ENCODE results near the gene CRK. TPM values are rescaled to one million over a fixed set of nuclear protein-coding genes. Genes with fewer than 3 reads are reported as not detected.

CRK gene
- total RNA-seq, 2 donors from 2014 or later, result 50.5 to 52.3 TPM

DNA sequence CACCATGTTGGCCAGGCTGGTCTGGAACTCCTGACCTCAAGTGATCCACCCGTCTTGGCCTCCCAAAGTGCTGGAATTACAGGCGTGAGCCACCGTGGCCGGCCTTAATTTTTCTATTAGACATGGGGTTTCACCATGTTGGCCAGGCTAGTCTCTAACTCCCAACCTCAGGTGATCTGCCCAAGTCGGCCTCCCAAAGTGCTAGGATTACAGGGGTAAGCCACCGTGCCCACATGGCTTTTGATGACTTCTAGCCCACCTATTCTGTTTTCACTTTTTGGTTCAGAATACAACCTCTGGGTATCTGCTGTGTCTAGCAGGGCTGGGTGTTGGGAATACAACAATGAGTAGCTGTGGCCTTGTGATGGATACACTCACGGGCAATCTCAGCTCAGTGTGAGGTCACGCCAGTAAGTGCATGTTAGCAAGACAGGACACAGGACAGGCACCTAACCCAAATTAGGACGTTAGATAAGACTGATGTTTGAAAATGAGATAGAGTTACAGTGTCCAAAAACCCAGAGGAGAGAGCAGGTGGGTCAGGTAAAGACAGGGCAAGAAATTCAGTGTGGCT is 41.9 kb downstream of the CRK start:
- H3K36me3 Mint-ChIP-seq (ENCODE audit: low read depth), result peaks cover 9% of the 10 kb centered on the region
- Histone ChIP-seq H3K9me3 (ENCODE audit: control insufficient read depth, low read length) (peaks cover 3% of the 10 kb centered on the region), H3K27ac (ENCODE audit: low read depth, low read length) (no peak overlapping the region), H3K4me3 (ENCODE audit: low read length) (no peak overlapping the region), H3K4me1 (ENCODE audit: control insufficient read depth, insufficient read depth, low read length) (no peaks in the 10 kb centered on the region), H3K27me3 (ENCODE audit: control insufficient read depth, insufficient read depth, low read length, poor library complexity, severe bottlenecking) (no peaks in the 10 kb centered on the region), H3K9ac (ENCODE audit: extremely low read depth, low read length, poor library complexity, severe bottlenecking) (no peak overlapping the region), H3K36me3 (ENCODE audit: control insufficient read depth, insufficient read depth, low read length) (peaks cover 10% of the 10 kb centered on the region)
- DNase-seq, result no peak
- TF ChIP-seq, protein P1, sequence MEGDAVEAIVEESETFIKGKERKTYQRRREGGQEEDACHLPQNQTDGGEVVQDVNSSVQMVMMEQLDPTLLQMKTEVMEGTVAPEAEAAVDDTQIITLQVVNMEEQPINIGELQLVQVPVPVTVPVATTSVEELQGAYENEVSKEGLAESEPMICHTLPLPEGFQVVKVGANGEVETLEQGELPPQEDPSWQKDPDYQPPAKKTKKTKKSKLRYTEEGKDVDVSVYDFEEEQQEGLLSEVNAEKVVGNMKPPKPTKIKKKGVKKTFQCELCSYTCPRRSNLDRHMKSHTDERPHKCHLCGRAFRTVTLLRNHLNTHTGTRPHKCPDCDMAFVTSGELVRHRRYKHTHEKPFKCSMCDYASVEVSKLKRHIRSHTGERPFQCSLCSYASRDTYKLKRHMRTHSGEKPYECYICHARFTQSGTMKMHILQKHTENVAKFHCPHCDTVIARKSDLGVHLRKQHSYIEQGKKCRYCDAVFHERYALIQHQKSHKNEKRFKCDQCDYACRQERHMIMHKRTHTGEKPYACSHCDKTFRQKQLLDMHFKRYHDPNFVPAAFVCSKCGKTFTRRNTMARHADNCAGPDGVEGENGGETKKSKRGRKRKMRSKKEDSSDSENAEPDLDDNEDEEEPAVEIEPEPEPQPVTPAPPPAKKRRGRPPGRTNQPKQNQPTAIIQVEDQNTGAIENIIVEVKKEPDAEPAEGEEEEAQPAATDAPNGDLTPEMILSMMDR (conservative IDR thresholded peaks at IDR 0.05), result no peak
- H3K4me3 Mint-ChIP-seq, result no peak overlapping the region
- no peaks in the 10 kb centered on the region for H3K27me3 Mint-ChIP-seq (ENCODE audit: insufficient read depth)
- H3K9me3 Mint-ChIP-seq, result peaks cover 9% of the 10 kb centered on the region
- H3K27ac Mint-ChIP-seq, result peak overlapping the region; percentile 36
- 82 to 86% methylated on average over 8 to 9 of the region's 9 CpGs for WGBS, 2 experiments (ENCODE audit: insufficient coverage in 1 of 2, insufficient read length in 1 of 2)
- peaks cover 5% of the 10 kb centered on the region for H3K4me1 Mint-ChIP-seq

DNA sequence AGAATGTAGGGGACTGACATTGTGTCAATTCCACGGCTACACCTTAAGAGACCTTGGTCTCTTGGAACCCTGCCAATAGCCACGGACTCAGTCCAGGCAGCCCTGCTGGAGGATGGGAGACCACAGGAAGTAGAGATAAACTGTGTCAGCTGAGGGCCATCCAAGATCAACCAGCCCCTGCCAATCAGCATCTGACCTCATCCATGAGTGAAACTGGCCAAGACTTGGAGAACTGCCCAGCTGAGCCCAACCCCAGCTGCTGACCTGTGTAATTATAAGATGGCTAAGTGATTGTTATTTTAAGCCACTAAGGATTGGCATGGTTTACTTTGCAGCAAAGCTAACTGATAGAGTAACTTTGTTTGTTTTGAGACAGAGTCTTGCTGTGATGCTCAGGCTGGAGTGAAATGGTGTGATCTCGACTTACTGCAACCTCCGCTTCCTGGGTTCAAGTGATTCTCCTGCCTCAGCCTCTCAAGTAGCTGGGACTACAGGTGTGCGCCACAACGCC is 42.7 kb downstream of the CRK start:
- Mint-ChIP-seq H3K27me3 (ENCODE audit: insufficient read depth) (no peaks in the 10 kb centered on the region), H3K4me1 (peaks cover 5% of the 10 kb centered on the region), H3K27ac (no peak overlapping the region), H3K9me3 (peaks cover 9% of the 10 kb centered on the region), H3K36me3 (ENCODE audit: low read depth) (peaks cover 9% of the 10 kb centered on the region), H3K4me3 (no peak overlapping the region)
- Histone ChIP-seq H3K9ac (ENCODE audit: extremely low read depth, low read length, poor library complexity, severe bottlenecking) (no peak overlapping the region), H3K27ac (ENCODE audit: low read depth, low read length) (no peak overlapping the region), H3K36me3 (ENCODE audit: control insufficient read depth, insufficient read depth, low read length) (peaks cover 7% of the 10 kb centered on the region), H3K4me1 (ENCODE audit: control insufficient read depth, insufficient read depth, low read length) (no peaks in the 10 kb centered on the region), H3K27me3 (ENCODE audit: control insufficient read depth, insufficient read depth, low read length, poor library complexity, severe bottlenecking) (no peaks in the 10 kb centered on the region), H3K9me3 (ENCODE audit: control insufficient read depth, low read length) (peaks cover 3% of the 10 kb centered on the region), H3K4me3 (ENCODE audit: low read length) (no peak overlapping the region)
- WGBS, 2 experiments (ENCODE audit: insufficient coverage in 1 of 2, insufficient read length in 1 of 2), result 88 to 100% methylated on average over 2 to 6 of the region's 6 CpGs
- no peak for DNase-seq
- TF ChIP-seq, protein P1 (conservative IDR thresholded peaks at IDR 0.05), result no peak

DNA sequence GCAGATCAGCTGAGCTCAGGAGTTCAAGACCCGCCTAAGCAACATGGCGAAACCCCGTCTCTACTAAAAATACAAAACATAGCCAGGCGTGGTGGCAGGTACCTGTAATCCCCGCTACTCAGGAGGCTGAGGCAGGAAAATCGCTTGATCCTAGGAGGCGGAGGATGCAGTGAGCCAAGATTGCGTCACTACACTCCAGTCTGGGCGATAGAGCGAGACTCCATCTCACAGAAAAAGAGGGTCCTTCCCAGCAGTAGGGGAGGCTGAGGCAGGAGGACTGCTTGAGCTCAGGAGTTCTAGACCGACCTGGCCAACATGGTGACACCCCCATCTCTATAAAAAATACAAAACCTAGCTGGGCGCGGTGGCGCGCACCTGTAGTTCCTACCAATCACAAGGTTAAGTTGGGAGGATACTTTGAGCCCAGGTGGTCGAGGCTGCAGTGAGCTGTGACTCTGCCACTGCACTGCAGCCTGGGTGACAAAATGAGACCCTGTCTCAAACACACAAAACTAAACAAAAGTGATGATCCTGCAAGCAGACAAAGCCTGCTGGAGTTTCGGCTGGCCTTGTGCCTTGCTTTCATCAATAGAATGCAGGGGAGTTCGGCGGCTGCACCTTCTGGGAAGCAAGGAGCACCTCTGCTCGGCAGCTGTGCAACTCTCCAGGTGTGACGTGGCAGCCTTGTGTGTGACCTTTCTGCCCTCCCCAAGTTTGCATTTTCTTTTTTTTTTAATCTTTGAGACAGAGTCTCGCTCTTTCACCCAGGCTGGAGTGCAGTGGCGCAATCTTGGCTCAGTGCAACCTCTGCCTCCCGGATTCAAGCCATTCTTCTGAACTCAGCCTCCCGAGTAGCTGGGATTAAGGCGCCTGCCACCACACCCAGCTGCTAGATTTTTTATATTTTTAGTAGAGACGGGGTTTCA is 43.6 kb downstream of the CRK start:
- Mint-ChIP-seq H3K27ac (no peak overlapping the region), H3K4me1 (peaks cover 5% of the 10 kb centered on the region), H3K36me3 (ENCODE audit: low read depth) (peaks cover 7% of the 10 kb centered on the region), H3K9me3 (peaks cover 9% of the 10 kb centered on the region), H3K27me3 (ENCODE audit: insufficient read depth) (no peaks in the 10 kb centered on the region), H3K4me3 (no peak overlapping the region)
- TF ChIP-seq, protein P1 (conservative IDR thresholded peaks at IDR 0.05), result no peak
- Histone ChIP-seq H3K4me1 (ENCODE audit: control insufficient read depth, insufficient read depth, low read length) (no peaks in the 10 kb centered on the region), H3K4me3 (ENCODE audit: low read length) (no peak overlapping the region), H3K27me3 (ENCODE audit: control insufficient read depth, insufficient read depth, low read length, poor library complexity, severe bottlenecking) (no peaks in the 10 kb centered on the region), H3K27ac (ENCODE audit: low read depth, low read length) (no peak overlapping the region), H3K9me3 (ENCODE audit: control insufficient read depth, low read length) (peaks cover 3% of the 10 kb centered on the region), H3K9ac (ENCODE audit: extremely low read depth, low read length, poor library complexity, severe bottlenecking) (no peak overlapping the region), H3K36me3 (ENCODE audit: control insufficient read depth, insufficient read depth, low read length) (no peaks in the 10 kb centered on the region)
- 92 to 93% methylated on average over 20 to 27 of the region's 27 CpGs for WGBS, 2 experiments (ENCODE audit: insufficient coverage in 1 of 2, insufficient read length in 1 of 2)
- no peak for DNase-seq
